T-helper 1 cell (primary cell): ENCODE data around the gene DCDC1.

Experiments
- DNase-seq, 5 donors: peaks; one replicate each; pipeline ENCODE4 v3.0.0-alpha.2; 2012 to 2020

DCDC1 gene

GRCh38 chr11:30902929-30903328 is 466.6 kb downstream of the DCDC1 start:
- DNase-seq, result no peak

DNA sequence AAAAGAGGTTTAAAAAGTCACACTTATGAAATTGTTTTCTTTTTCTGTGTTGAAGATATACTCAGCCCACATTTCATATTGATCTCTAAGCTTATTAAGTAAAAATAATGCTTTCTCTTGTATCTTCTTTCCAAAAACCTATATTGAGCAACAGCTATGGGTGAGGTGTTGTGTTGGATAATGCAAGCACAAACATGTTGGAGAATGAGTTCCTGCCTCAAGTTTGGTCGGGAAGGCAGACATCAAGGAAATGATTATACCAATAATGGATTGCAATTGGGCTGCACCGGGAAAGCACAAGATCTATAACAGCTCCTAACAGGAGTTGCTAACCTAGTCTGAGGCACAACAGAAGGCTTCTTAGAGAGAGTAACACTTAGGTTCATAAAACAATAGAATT is 474.5 kb downstream of the DCDC1 start:
- no peak for DNase-seq

DNA sequence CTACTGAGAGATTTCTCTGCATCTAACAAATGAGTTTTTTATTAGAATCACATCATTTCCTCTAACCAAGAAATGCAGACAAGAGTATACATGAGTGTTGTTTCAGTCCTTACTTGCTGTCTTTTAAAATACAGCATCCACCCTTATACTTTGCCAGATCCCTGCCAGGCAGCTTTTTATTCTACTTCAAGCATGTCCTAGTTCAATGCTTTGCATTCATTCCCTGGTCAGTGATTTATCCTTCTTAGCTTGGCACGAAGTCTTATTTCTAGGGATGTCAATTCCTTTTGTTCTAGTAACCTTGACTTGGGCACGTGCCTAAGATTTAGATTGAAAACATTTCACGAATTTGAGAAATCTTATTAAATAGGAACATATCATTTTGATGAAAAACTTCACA is 476.2 kb downstream of the DCDC1 start:
- DNase-seq, result no peak

DNA sequence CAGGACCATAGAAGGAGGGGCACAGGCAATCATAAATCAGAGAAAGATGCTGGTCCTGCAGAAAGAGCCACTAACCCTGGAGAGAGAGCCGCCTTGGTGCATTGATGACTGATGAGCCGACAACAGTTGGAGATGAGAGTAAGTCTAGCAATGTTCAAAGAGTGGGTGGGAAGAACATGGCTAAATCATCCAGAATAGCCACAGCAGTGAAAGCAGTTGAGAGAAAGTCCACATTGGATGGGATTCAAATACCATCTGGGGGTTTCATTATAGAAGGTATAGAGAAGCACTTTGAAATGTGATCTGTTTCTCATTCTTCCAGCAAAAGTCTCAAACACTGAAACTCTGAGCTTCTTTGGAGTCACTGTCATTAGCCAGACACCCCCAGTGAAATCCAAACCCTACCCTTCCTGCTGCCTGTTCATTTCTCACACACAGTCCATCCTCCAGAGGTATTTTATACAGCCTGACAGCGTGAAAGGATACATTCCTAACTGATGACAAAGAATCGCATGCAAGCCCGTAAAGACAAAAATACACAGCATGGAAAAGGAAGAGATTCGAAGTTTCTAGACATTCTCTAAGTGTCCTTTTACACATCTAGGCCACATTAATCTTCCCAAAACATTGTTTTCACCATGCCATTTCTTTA is 480.3 kb downstream of the DCDC1 start:
- DNase-seq, result no peak

GRCh38 chr11:30879322-30880005 is 490.1 kb downstream of the DCDC1 start:
- DNase-seq, result no peak

DNA sequence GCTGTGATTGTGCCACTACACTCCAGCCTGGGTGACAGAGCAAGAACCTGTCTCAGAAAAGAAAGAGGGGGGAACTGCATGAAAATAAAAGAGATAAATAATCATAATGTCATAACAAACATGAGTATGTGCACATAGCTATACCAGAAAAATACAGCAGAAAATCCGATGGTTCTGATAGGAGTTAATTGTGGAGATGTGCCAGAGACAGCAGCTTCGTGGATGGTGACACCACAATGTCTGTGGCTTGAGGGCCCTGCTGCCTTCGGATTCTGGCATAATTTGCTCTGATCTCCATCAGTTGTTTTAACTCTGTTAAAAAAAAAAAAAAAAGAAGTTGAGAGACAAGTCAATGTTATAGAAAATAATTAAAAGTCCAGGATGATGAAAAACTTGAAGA is 491.1 kb downstream of the DCDC1 start:
- no peak for DNase-seq

- no peak for DNase-seq
These were observed 492.7 kb downstream of the DCDC1 start for GRCh38 chr11:30876663-30877396.

- no peak for DNase-seq
These were observed 493.3 kb downstream of the DCDC1 start for GRCh38 chr11:30876228-30876627.

DNA sequence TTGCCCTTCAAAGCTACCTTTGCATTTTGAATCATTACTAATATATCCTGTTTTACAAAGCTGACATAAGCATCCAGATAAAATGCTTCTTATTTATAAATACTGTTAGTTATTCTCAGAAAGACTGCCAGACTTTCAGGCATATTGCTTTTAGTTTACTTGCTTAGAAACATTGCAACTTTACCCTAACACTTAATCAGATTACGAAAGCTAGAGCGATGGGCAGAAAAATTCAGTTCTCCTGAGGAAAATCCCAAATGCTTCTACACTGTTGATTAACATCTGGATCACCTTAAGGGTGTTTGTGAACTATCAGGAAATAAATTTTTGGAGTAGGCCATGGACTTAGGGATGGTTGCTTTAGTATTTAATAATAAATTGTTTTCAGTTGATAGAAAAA is 493.7 kb downstream of the DCDC1 start:
- DNase-seq, result no peak

DNA sequence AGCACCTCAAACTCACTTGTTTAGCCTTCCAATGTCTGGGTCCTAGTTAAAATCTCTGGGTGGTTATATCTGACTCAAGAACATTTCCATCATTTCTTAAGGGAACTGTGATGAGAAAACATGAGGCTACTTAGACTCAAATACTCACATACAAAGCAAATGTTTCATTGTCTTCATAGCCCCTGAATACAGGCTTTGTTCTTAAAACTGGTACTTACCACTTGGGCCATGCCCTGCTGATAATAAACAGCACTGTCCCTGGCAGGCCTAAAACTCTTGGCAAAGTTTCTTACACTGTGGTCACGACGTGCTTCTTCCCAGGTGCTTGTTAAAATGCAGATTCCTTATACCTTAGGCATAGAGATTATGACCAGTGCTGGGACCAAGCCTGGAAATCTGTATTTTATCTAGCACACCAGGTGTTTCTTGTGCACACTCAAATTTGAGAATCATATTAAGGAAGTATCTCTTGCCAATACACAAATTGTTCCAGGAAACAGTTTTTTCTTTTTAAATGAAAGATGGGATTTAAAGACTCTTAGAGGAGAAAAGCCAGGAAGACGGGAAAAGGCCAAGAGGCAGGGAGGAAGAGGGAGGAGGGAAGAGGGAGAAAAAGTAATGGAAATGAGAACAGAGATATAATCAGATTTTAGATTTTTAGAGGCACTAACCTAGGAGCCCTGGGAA is 495.5 kb downstream of the DCDC1 start:
- no peak for DNase-seq

DNA sequence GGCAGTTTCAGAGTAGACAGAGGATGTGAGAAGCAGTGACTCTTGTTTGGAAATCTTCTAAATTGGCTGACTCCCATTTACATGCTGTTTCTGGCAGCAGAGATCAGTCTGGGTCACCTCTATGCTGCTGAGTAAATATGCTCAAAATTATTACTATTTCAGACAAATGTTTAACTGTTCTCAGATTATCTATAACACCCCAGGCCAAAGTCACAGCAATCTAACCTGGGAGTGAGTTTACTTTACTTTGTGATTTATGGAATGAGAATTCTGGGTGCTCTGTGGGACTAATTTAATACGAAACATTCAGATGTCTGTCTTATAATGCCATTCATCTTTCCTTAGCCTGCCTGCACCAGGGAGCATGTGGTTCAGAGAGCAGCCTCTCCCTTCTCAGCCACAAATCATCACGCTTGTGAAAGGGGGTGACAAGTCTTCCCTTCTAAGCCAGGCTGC is 500.9 kb downstream of the DCDC1 start:
- no peak for DNase-seq

GRCh38 chr11:30863209-30863608 is 506.3 kb downstream of the DCDC1 start:
- DNase-seq, result no peak

DNA sequence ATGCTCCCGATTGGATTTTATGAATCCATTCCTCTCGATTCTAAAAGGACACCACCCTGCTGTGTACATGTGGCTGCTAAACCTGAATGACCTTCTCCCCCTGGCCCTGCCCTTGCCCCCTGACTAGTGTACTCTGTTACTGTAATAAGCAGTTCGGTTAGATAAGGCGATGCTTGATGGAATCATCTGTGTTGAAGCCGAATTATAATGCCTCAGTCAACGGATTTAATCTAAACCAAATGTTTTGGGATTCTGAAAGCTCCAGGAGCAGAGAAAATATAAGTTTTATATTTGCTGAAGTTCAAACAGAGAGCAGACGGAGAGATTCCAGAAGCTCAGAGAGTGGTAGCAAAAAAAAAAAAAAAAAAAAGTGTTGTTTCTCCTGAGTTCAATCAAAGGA is 508.0 kb downstream of the DCDC1 start:
- no peak for DNase-seq

- DNase-seq, result no peak
These were observed 508.5 kb downstream of the DCDC1 start for GRCh38 chr11:30861064-30861463.

- no peak for DNase-seq
These were observed 509.4 kb downstream of the DCDC1 start for GRCh38 chr11:30860146-30860545.

GRCh38 chr11:30859669-30860068 is 509.9 kb downstream of the DCDC1 start:
- DNase-seq, result no peak

- DNase-seq, result no peak
These were observed 514.0 kb downstream of the DCDC1 start for GRCh38 chr11:30855383-30856006.

- no peak for DNase-seq
These were observed 516.1 kb downstream of the DCDC1 start for GRCh38 chr11:30853439-30853838.

DNA sequence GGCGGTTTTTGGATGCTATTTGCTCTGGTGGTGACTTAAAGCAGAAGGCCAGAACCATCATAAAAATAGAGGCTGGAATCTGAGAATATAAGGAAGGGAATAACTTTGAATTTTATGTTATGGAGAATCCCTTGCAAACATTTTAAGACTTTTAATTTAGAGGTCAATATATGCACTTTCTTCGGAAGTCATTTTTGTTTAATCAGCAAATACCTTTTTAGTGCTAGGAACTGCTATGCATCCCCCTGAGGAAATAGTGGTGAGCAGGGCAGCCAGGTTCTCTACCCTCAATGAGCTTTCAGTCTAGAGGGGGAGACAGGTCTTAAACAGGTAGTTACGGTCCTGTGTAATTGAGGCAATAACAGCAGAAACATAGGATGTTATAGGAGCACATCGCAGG is 516.9 kb downstream of the DCDC1 start:
- DNase-seq, result no peak

DNA sequence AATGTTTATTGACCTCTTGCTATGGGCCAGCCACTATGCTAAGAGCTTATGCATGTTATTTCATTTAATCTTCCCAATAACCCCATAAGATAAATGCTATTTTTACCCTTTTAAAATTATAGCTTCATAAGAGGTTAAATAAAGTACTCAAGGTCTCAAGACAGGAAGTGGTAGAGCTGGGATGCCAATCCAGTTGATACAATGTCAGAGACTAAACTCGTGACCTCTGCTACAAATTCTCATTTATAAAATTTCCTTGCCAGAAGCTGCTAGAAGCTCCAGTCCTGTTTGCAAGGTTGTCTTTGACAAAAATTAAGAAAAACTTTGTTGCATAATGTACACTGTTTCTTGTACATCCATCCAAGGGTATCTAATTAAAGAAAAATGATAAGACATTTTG is 517.4 kb downstream of the DCDC1 start:
- DNase-seq, result no peak

DNA sequence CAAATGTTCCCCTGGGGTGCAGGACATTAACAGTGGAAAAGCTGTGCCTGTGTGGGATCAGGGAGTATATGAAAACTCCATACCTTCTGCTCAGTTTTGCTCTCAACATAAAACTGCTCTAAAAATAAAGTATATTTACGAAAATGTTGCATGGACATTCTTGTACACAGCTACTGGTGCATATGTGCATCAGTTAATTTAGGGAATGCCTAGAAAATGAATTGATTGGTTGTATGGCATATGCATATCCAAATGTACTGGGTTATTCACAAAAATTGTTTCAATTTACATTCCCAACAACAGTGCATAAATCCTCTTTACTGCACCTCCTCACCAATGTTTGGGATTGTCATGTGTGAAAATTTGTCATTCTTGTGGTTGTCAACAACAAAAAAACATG is 532.3 kb downstream of the DCDC1 start:
- no peak for DNase-seq

- no peak for DNase-seq
These were observed 536.7 kb downstream of the DCDC1 start for GRCh38 chr11:30832831-30833230.

DNA sequence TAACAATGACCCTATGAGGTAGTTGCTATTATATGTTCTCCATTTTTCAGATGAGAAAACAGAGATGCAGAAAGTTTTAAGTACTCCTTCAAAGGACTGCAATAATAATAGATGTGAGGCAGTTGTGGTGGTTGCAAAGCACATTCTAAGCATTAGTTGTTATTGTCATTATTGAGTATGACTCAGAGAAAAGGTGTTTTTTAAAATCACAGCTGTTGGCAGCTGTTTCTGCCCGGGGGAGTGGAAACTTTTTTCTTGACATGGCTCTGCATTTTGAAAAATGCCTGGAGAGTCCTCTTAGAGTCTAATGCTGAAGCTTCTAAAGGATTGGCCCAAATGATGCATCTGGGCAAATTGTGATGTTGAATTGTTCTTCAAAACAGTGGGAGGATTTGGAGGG is 538.9 kb downstream of the DCDC1 start:
- no peak for DNase-seq
